Transverse colon (tissue), 4 donors: ENCODE results near the gene TSPOAP1. TPM values are rescaled to one million over a fixed set of nuclear protein-coding genes. Genes with fewer than 3 reads are reported as not detected.

Source experiments
- DNase-seq: peaks from one replicate; pipeline ENCODE4 v3.0.0-alpha.2; 2019
- H3K27ac ChIP-seq, 4 donors: fragments of 200-600 bp; sonication (generic); 2 replicates each; pipeline ENCODE4 v1.5.1; 2016 to 2018; ENCODE audit warnings: inconsistent platforms in 4 of 4
- H3K27me3 ChIP-seq: fragments of 200-600 bp; sonication (generic); 2 replicates; pipeline ENCODE4 v1.5.1; 2017; ENCODE audit warnings: inconsistent platforms
- H3K36me3 ChIP-seq, 4 donors: fragments of 200-600 bp; sonication (generic); 2 replicates each; pipeline ENCODE4 v1.5.1; 2017 to 2019; ENCODE audit warnings: inconsistent platforms in 4 of 4
- H3K4me1 ChIP-seq, 4 donors: fragments of 200-600 bp; sonication (generic); 2 replicates each; pipeline ENCODE4 v1.5.1; 2017 to 2020; ENCODE audit warnings: inconsistent platforms in 4 of 4
- H3K4me3 ChIP-seq, 4 donors: fragments of 200-600 bp; sonication (generic); 1 replicate in 1 of 4; 2 replicates in 3 of 4; pipeline versions ENCODE4 v1.5.1 to v1.6.1; 2017 to 2019; ENCODE audit warnings: inconsistent platforms in 4 of 4
- H3K9me3 ChIP-seq, 2 donors: fragments of 200-600 bp; sonication (generic); 2 replicates each; pipeline ENCODE4 v1.5.1; 2017 to 2019; ENCODE audit warnings: inconsistent platforms in 2 of 2
- CTCF ChIP-seq, 5 experiments: fragments of 200-600 bp in 3 of 5; fragments of 450-650 bp in 2 of 5; sonication (generic) in 3 of 5; IDR thresholded peaks; 1 replicate in 2 of 5; 2 replicates in 3 of 5; pipeline ENCODE4 v1.5.1; 2016 to 2017; ENCODE audit warnings: antibody characterized with exemption in 5 of 5, inconsistent platforms in 3 of 5, mild to moderate bottlenecking in 2 of 5, moderate library complexity in 1 of 5
- EP300 ChIP-seq: sonication (generic); formaldehyde crosslinking; IDR thresholded peaks from one replicate; pipeline ENCODE4 v1.6.1; 2017; ENCODE audit warnings: antibody characterized with exemption, low read depth
- POLR2A ChIP-seq: fragments of 450-650 bp; IDR thresholded peaks from one replicate; pipeline ENCODE4 v1.6.1; 2016; ENCODE audit warnings: antibody characterized with exemption, mild to moderate bottlenecking, moderate library complexity
- POLR2AphosphoS5 ChIP-seq, 3 donors: sonication (generic); formaldehyde crosslinking; IDR thresholded peaks; one replicate each; pipeline ENCODE4 v1.6.1; 2016; ENCODE audit warnings: antibody characterized with exemption in 3 of 3
- WGBS, 2 donors: methylation state at CpG; one replicate each; pipeline ENCODE4 v1.1.5; 2018; ENCODE audit warnings: low coverage in 1 of 2; 5-methylcytosine and 5-hydroxymethylcytosine counted together
- in situ Hi-C, 4 donors: fragments of 200-750 bp; cut with MboI; loops; one replicate each; pipeline versions ENCODE4 v1.15.0 to v1.15.1; 2017; ENCODE audit warnings: low sequenced_read_pairs in 3 of 4, low pct_ligation_motif_present in 1 of 4, low pct_unique_long_range_greater_than_20kb in 1 of 4
- intact Hi-C: fragments of 100-400 bp; cut with DNase I; formaldehyde crosslinking; loops from one replicate; pipeline ENCODE4 v1.15.1; 2023; ENCODE audit warnings: low total_unique reads
- total RNA-seq, 4 donors: library from RNA; depleted of rRNA; stranded (reverse); fragments of >200 nt; gene quantifications; one replicate each; pipeline ENCODE4 v1.1.0, GENCODE V29; 2016

The TSPOAP1 gene
- total RNA-seq, 4 donors from 2014 or later: 4.4 to 21.7 (median 9.4) TPM

- H3K4me1 ChIP-seq: peaks cover 5 to 12% (median 6%) of the 10 kb centered on the region in 4 donors
Observed at GRCh38 chr17:58319173-58320162, 9.1 kb downstream of the TSPOAP1 start.

GRCh38 chr17:58318627-58319172 is 9.9 kb downstream of the TSPOAP1 start:
- DNase-seq: no peak
- TF ChIP-seq POLR2AphosphoS5 (IDR thresholded peaks at IDR 0.05) (no peak), EP300 (no peak), CTCF (IDR thresholded peaks at IDR 0.05) (no peak), POLR2A (no peak)
- Histone ChIP-seq H3K27ac (no peak overlapping the region), H3K4me1 (peaks cover 0 to 7% (median 5%) of the 10 kb centered on the region in 4 donors), H3K27me3 (no peaks in the 10 kb centered on the region), H3K9me3 (no peaks in the 10 kb centered on the region), H3K36me3 (no peaks in the 10 kb centered on the region), H3K4me3 (no peak overlapping the region)
- intact Hi-C loops: no loop called here
- in situ Hi-C loops: loop anchor here in 3 of 4 donors (5.0 to 10.0 kb wide), 3 partner anchors 96 to 129 kb away; partner anchors contain the start of gene RNF43 (in 1 of the 3)
- WGBS, 2 donors: 79 to 88% methylated on average over 2 to 7 of the region's 7 CpGs

More at GRCh38 chr17:58319173-58320162, 9.1 kb downstream of the TSPOAP1 start:
- no peak overlapping the region for H3K27ac ChIP-seq
- no peaks in the 10 kb centered on the region for H3K36me3 ChIP-seq
- H3K27me3 ChIP-seq: no peaks in the 10 kb centered on the region
- no peaks in the 10 kb centered on the region for H3K9me3 ChIP-seq
- in situ Hi-C loops (loop anchor here in 3 of 4 donors (5.0 to 10.0 kb wide), 3 partner anchors 95 to 128 kb away; partner anchors contain the start of gene RNF43 (in 1 of the 3)), intact Hi-C loops (no loop called here)
- WGBS, 2 donors: 89% methylated on average over 25 of the region's 25 CpGs; no CpG with 5 or more reads in 1 of the 2 donors
- TF ChIP-seq POLR2A (no peak), EP300 (no peak), POLR2AphosphoS5 (IDR thresholded peaks at IDR 0.05) (no peak), CTCF (IDR thresholded peaks at IDR 0.05) (no peak)
- H3K4me3 ChIP-seq: no peak overlapping the region
- no peak for DNase-seq

GRCh38 chr17:58318065-58318481 is 10.5 kb downstream of the TSPOAP1 start:
- H3K36me3 ChIP-seq: no peaks in the 10 kb centered on the region

More at GRCh38 chr17:58318065-58318481, 10.5 kb downstream of the TSPOAP1 start:
- Histone ChIP-seq H3K4me3 (no peak overlapping the region), H3K27me3 (no peaks in the 10 kb centered on the region), H3K9me3 (no peaks in the 10 kb centered on the region), H3K27ac (peak overlapping the region in 1 of 4 donors; percentile 26), H3K4me1 (peaks cover 0 to 7% (median 4%) of the 10 kb centered on the region in 4 donors)
- no peak for DNase-seq
- in situ Hi-C loops (loop anchor here in 3 of 4 donors (5.0 to 10.0 kb wide), 3 partner anchors 97 to 129 kb away; partner anchors contain the start of gene RNF43 (in 1 of the 3)), intact Hi-C loops (no loop called here)
- 82 to 93% methylated on average over 4 to 9 of the region's 9 CpGs for WGBS, 2 donors
- TF ChIP-seq EP300: no peak
- TF ChIP-seq CTCF (IDR thresholded peaks at IDR 0.05): no peak
- no peak for TF ChIP-seq POLR2AphosphoS5 (IDR thresholded peaks at IDR 0.05)
